Stimulated activated naive CD8-positive, alpha-beta T cell treated with anti-CD3 and anti-CD28 coated beads, Interleukin-15, Interleukin-2, amounts not matched to agents 100 ng/mL and 50 ng/mL, for 24 hours (primary cell): ENCODE results near the gene INSM2.

ENCODE experiments used
- H3K27ac Mint-ChIP-seq: one replicate; pipeline ENCODE4 v1.8.0; 2021; ENCODE audit warnings: mild to moderate bottlenecking, mixed read lengths
- H3K27me3 Mint-ChIP-seq: one replicate; pipeline ENCODE4 v1.8.0; 2021; ENCODE audit warnings: mixed read lengths
- H3K36me3 Mint-ChIP-seq: one replicate; pipeline ENCODE4 v1.8.0; 2021; ENCODE audit warnings: low read depth, mixed read lengths
- H3K4me1 Mint-ChIP-seq: one replicate; pipeline ENCODE4 v1.8.0; 2021; ENCODE audit warnings: low read depth, mixed read lengths
- H3K4me3 Mint-ChIP-seq: one replicate; pipeline ENCODE4 v1.8.0; 2021; ENCODE audit warnings: mild to moderate bottlenecking, mixed read lengths
- H3K9me3 Mint-ChIP-seq: one replicate; pipeline ENCODE4 v1.8.0; 2021; ENCODE audit warnings: mixed read lengths

INSM2 gene, protein sequence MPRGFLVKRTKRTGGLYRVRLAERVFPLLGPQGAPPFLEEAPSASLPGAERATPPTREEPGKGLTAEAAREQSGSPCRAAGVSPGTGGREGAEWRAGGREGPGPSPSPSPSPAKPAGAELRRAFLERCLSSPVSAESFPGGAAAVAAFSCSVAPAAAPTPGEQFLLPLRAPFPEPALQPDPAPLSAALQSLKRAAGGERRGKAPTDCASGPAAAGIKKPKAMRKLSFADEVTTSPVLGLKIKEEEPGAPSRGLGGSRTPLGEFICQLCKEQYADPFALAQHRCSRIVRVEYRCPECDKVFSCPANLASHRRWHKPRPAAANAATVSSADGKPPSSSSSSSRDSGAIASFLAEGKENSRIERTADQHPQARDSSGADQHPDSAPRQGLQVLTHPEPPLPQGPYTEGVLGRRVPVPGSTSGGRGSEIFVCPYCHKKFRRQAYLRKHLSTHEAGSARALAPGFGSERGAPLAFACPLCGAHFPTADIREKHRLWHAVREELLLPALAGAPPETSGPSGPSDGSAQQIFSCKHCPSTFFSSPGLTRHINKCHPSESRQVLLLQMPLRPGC

DNA sequence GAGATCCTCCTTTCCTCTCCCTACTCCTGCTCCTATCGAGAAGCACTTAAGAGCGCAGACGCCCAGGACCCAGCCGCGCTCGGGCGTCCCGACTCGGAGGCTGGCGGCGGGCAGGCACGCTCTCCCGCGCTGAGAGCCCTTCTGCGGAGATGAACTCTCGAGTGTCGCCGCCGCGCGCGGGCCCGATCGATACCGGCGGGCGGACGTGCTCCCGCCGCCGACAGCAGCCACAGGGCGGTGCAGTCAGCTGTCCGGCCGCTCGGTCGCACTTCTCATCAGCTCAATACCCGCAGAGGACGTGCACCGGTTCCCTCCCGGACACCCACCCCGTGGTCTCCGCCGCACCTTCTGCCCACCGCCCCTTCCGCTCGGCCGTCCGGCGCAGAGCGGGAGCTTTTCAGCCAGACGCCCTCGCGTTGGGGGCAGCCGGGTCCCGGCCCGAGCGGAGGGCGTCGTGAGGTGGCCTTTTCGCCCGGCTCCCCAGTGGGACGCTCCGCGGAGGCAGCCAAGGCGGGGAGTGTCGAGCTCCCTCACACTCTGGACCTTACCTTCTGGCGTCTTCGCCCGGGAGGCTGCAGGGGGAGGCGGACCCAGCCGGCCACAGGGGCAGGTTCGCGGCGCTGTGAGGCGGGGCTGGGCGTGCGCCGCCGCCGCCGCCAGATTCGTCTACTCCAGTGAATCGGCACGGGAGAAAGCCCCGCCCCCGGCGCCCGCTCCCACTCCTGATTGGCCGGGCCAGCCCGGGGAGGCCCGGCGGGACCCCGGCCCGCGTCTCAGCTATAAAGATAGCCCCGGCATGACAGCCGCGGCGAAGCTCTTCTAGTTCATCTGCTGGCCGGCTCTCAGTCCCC is at the start of gene INSM2:
Gene INSM2, plus strand, starts transcription at position 808 of the 851 bp plus-strand sequence. CDS start 89 bp downstream, outside the sequence.
- Mint-ChIP-seq H3K27ac (no peak within 1 kb of the TSS), H3K27me3 (peaks cover 65% of the 10 kb centered on the region), H3K36me3 (peaks cover 6% of the 10 kb centered on the region), H3K4me3 (peak within 1 kb of the TSS; percentile 79), H3K9me3 (no peaks in the 10 kb centered on the region), H3K4me1 (peaks cover 18% of the 10 kb centered on the region)

DNA sequence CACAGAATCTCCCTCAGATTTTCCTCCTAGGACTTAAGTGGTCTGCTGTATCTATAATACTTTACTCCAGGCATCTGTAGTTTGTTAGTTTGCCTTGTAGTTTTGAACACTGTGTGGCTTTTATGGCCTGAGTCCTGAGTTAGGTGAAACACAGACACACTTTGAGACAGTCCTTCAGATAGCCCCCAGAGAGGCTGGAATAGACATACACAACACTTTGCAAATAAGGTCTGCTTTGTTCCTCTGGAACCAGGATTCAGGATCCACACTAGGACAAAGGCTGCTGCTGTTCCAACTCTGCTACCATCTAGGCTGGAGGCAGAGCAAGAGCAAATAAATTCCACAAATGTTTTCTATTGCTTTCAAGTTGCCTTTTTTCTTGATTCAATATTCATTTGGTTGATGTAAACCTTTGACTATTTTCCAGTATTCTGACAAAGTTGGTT is 41.4 kb upstream of the INSM2 start:
- Mint-ChIP-seq H3K27ac (no peak overlapping the region), H3K36me3 (no peaks in the 10 kb centered on the region), H3K9me3 (peaks cover 8% of the 10 kb centered on the region), H3K4me1 (no peaks in the 10 kb centered on the region), H3K27me3 (peaks cover 12% of the 10 kb centered on the region), H3K4me3 (no peak overlapping the region)

DNA sequence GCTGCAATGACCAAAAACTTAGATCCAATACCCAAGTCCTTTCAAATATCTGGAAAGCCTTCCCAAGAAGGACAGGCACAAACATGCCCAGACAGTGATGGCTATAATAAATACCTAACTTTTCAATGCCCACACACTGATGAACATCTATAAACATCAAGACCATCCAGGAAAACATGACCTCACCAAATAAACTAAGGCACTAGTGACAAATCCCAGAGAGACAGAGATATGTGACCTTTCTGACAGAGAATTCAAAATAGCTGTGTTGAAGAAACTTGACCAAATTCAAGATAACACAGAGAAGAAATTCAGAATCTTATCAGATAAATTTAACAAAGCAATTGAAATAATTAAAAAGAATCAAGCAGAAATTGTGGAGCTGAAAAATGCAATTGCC is 38.7 kb upstream of the INSM2 start:
- H3K4me3 Mint-ChIP-seq, result no peak overlapping the region
- peaks cover 8% of the 10 kb centered on the region for H3K9me3 Mint-ChIP-seq
- H3K27me3 Mint-ChIP-seq, result peaks cover 26% of the 10 kb centered on the region
- H3K36me3 Mint-ChIP-seq, result no peaks in the 10 kb centered on the region
- H3K4me1 Mint-ChIP-seq, result no peaks in the 10 kb centered on the region
- no peak overlapping the region for H3K27ac Mint-ChIP-seq

DNA sequence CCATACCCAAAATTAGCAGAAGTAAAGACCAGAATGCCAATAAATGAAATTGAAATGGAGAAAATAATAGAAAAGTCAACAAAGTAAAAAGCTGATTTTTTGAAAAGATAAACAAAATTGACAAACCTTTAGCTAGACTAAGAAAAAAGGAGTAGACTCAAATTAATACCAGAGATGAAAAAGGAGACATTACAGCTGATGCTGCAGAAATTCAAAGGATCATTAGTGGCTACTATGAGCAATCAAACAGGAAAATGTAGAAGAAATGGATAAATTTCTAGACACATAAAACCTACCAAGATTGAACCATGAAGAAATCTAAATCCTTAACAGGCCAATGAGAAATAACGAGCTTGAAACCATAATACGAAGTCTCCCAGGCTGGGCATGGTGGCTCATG is 34.8 kb upstream of the INSM2 start:
- no peak overlapping the region for H3K27ac Mint-ChIP-seq
- no peaks in the 10 kb centered on the region for H3K4me1 Mint-ChIP-seq
- H3K27me3 Mint-ChIP-seq, result peaks cover 35% of the 10 kb centered on the region
- no peaks in the 10 kb centered on the region for H3K9me3 Mint-ChIP-seq
- H3K36me3 Mint-ChIP-seq, result no peaks in the 10 kb centered on the region
- H3K4me3 Mint-ChIP-seq, result no peak overlapping the region

DNA sequence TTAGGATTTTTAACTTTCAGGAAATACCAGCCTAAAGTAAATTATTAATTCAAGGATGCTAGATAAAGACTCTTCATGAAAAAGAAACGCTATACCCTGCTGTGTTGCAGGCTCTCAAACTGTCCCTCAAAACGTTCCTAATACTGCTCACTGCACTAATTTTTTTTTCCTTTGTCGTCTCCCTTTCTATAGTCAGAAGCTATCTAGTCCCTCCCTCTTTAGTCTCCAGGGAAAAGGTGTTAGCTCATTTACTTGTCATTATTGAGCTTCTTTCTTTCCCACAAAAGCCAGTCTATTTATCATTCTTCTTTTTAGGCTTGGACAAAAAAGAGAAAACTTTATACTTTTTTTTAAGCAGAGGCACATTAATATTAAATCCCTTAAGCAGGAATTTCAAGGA is 30.3 kb upstream of the INSM2 start:
- Mint-ChIP-seq H3K9me3 (no peaks in the 10 kb centered on the region), H3K27ac (no peak overlapping the region), H3K27me3 (peaks cover 18% of the 10 kb centered on the region), H3K36me3 (no peaks in the 10 kb centered on the region), H3K4me3 (no peak overlapping the region), H3K4me1 (no peaks in the 10 kb centered on the region)

DNA sequence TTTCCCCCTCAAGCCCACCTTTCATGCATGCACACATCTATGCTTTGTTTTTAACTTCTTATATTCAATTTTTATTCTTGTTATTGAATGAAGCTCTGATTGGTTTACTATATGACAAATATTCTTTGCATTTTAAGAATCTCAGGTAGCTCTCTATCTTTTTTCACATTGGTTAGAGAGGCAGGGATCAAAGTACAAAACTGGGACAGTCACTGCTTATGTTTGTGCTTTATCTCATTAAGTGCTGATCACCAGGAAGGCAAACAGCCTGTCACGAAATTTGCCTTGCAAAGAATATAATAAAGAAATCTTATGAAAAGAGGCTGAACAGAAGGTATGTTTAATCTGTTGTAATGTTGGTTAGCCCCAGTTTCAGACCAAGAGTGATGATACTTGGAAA is 29.7 kb upstream of the INSM2 start:
- H3K27me3 Mint-ChIP-seq, result peaks cover 19% of the 10 kb centered on the region
- H3K27ac Mint-ChIP-seq, result no peak overlapping the region
- H3K9me3 Mint-ChIP-seq, result no peaks in the 10 kb centered on the region
- H3K4me1 Mint-ChIP-seq, result no peaks in the 10 kb centered on the region
- no peaks in the 10 kb centered on the region for H3K36me3 Mint-ChIP-seq
- H3K4me3 Mint-ChIP-seq, result no peak overlapping the region

DNA sequence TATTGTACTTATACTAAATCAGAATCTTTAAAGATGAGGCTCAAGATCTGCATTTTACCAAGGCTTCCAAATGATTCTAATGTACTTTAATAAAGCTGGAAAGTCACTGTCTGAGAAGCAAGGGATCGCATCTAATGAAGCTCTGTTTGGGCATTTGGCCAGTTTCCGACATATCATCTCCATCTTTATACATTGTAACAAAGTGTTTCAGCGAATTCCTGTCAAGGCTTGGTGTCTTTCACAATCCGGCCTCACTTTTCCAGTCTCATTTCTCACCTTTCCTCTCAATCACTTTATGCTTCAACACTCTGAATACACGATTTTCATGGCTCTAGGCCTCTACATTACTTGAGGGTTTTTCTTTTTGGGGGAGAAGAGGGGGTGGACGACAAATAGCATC is 27.5 kb upstream of the INSM2 start:
- H3K9me3 Mint-ChIP-seq, result no peaks in the 10 kb centered on the region
- no peaks in the 10 kb centered on the region for H3K4me1 Mint-ChIP-seq
- H3K27me3 Mint-ChIP-seq, result peaks cover 15% of the 10 kb centered on the region
- H3K4me3 Mint-ChIP-seq, result no peak overlapping the region
- no peak overlapping the region for H3K27ac Mint-ChIP-seq
- H3K36me3 Mint-ChIP-seq, result no peaks in the 10 kb centered on the region

DNA sequence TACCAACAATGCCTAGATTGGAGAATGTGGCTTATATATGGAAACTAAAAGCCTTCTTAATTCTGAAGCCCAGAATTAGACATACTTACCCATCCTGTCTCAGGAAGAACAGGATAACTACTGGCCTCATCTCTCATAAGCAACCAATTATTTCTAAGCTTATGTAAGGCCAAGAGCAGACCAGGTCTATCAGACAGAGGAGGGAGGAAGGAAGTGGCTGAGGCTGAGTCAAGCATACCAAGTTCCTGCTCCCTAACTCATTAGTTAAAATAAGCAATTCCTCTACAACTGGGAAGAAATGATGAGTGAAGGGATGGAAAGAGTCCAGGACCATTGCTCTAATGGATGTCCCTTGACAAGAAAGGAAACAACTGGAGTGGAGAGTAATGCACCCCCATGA is 27.0 kb upstream of the INSM2 start:
- no peaks in the 10 kb centered on the region for H3K4me1 Mint-ChIP-seq
- H3K27me3 Mint-ChIP-seq, result peaks cover 12% of the 10 kb centered on the region
- no peaks in the 10 kb centered on the region for H3K36me3 Mint-ChIP-seq
- no peak overlapping the region for H3K27ac Mint-ChIP-seq
- no peak overlapping the region for H3K4me3 Mint-ChIP-seq
- H3K9me3 Mint-ChIP-seq, result no peaks in the 10 kb centered on the region

DNA sequence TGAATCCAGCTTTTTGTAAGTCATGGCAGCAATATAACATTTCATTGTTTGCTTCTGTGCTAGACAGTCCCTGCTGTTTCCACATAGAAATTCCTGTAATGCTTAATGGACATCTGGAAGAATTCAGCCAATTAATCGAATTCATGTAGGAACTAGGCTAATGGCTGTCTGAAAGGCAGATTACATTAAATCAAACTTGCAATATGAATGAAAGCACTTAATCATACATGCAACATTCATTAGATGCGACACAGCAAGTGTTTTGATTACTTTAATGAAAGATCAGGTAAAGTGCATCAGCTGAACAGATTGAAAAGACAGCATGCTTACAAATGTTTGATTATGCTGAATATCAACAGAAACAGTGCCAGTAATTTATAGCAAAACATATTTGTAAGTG is 24.1 kb upstream of the INSM2 start:
- H3K27ac Mint-ChIP-seq, result no peak overlapping the region
- H3K27me3 Mint-ChIP-seq, result peaks cover 8% of the 10 kb centered on the region
- H3K9me3 Mint-ChIP-seq, result no peaks in the 10 kb centered on the region
- H3K36me3 Mint-ChIP-seq, result no peaks in the 10 kb centered on the region
- no peaks in the 10 kb centered on the region for H3K4me1 Mint-ChIP-seq
- H3K4me3 Mint-ChIP-seq, result no peak overlapping the region

DNA sequence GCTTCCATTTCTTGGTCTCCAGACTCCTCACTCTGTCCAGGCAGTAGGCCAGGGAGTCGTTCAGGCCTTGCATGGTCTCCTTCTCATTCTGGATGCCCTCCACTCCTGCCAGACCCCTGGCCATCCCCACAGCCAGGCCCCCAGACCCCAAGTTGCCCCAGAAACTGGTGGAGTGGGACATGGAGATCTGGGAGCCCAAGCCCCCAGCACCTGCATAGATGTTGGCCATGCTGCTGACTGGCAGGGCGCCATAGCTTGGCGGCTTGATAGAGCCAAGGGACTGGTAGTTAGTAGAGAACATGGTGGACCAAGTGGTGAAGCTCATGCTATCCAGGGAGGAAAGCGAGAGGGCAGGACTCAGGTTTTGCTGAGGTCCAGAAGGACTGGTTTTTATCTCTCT is 21.2 kb upstream of the INSM2 start:
- H3K4me1 Mint-ChIP-seq, result no peaks in the 10 kb centered on the region
- no peaks in the 10 kb centered on the region for H3K36me3 Mint-ChIP-seq
- no peak overlapping the region for H3K4me3 Mint-ChIP-seq

DNA sequence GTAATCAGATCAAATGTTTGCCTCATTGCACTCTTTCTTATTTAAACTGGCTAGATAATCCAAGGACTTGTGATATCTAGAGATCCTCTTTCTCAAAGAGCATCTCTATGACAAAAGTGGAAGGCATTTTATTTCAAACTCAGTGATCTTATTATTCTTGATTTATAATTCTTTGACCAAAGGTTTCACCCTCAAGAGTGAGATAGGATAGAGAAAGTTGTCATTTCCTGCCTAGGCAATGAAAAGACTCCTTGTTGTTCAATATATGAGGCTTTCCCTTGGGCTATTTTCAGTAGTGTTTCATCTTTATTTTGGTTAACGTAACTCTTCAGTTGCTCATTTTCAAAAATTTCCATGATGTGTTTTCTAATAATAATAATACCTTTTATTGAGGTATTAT is 18.0 kb upstream of the INSM2 start:
- Mint-ChIP-seq H3K9me3 (no peaks in the 10 kb centered on the region), H3K27me3 (peaks cover 8% of the 10 kb centered on the region), H3K36me3 (no peaks in the 10 kb centered on the region), H3K27ac (no peak overlapping the region), H3K4me3 (no peak overlapping the region), H3K4me1 (no peaks in the 10 kb centered on the region)

More for the DNA sequence above, 21.2 kb upstream of the INSM2 start:
- no peaks in the 10 kb centered on the region for H3K9me3 Mint-ChIP-seq
- no peak overlapping the region for H3K27ac Mint-ChIP-seq
- H3K27me3 Mint-ChIP-seq, result peaks cover 16% of the 10 kb centered on the region

DNA sequence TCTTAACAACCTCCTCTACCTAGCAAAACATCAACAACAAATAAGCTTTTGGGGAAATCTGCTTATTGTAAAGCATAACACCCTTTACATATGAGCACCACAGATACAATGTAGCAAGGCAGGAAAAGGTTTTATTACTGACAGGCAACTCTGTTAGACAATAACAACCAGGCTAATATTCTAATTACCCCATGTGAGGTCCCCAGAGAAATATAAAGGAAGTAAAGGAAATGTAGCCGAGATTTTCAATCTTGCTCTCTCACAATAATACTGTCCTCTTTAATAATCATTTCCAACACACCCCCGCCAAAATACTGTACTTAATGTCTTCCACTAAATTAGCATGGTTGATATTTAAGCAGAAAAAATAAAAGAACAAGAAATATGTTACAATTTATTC is 14.0 kb upstream of the INSM2 start:
- H3K9me3 Mint-ChIP-seq, result no peaks in the 10 kb centered on the region
- no peak overlapping the region for H3K27ac Mint-ChIP-seq
- H3K27me3 Mint-ChIP-seq, result peaks cover 18% of the 10 kb centered on the region

DNA sequence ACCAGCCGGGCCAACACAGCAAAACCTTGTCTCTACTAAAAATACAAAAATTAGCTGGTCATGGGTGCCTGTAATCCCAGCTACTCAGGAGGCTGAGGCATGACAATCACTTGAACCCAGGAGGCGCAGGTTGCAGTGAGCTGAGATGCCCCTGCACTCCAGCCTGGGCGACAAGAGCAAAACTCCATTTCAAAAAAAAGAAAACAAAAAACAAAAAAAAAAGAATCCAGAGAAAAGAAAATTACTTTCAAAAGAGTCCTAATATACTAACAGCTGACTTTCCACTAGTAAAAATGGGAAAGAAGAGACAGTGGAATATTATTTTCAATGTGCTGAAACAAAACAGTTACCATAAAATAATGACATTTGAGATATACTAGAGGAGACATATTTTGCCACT is 8.3 kb upstream of the INSM2 start:
- Mint-ChIP-seq H3K9me3 (no peaks in the 10 kb centered on the region), H3K27me3 (peaks cover 43% of the 10 kb centered on the region), H3K4me1 (no peaks in the 10 kb centered on the region), H3K4me3 (no peak overlapping the region), H3K27ac (no peak overlapping the region), H3K36me3 (no peaks in the 10 kb centered on the region)

More for the DNA sequence above, 14.0 kb upstream of the INSM2 start:
- no peaks in the 10 kb centered on the region for H3K4me1 Mint-ChIP-seq
- no peak overlapping the region for H3K4me3 Mint-ChIP-seq
- H3K36me3 Mint-ChIP-seq, result no peaks in the 10 kb centered on the region

DNA sequence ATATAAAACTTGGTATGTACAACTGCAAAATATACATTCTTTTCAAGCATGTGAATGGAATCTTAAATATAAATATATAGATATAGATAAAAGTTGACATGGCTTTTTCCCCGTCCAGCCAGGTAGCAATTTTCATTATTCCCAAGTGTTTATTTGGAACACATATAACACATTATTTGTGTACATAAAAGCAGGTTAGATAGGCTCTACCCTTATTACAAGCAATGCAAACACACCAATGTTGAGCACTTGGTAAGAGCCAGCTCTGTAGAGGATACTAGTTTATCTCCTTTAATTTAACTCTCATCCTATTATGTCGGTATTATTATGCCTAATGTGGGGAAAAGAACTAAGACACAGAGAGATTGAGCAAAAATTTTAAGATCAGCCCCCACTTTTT is 7.0 kb upstream of the INSM2 start:
- H3K4me3 Mint-ChIP-seq, result no peak overlapping the region
- H3K36me3 Mint-ChIP-seq, result no peaks in the 10 kb centered on the region
- H3K27me3 Mint-ChIP-seq, result peaks cover 51% of the 10 kb centered on the region
- no peaks in the 10 kb centered on the region for H3K4me1 Mint-ChIP-seq
- no peaks in the 10 kb centered on the region for H3K9me3 Mint-ChIP-seq
- no peak overlapping the region for H3K27ac Mint-ChIP-seq
